CD4-positive, alpha-beta T cell treated with Interleukin-15 for 1 hour (primary cell): ENCODE results near the gene NKD2.

Experiments used
- DNase-seq: peaks from one replicate; pipeline ENCODE4 v3.0.0-alpha.2; 2020

The NKD2 gene

GRCh38 chr5:1001406-1002270 is 7.0 kb upstream of the NKD2 start:
- DNase-seq: peak; percentile 10

GRCh38 chr5:1002271-1002546 is 6.4 kb upstream of the NKD2 start:
- no peak for DNase-seq

- DNase-seq: no peak
Observed at GRCh38 chr5:1002836-1003235, 5.8 kb upstream of the NKD2 start.

GRCh38 chr5:1003296-1003937 is 5.2 kb upstream of the NKD2 start:
- peak; percentile 15 for DNase-seq

- peak; percentile 40 for DNase-seq
Observed at GRCh38 chr5:1004461-1005248, 3.9 kb upstream of the NKD2 start.

- DNase-seq: peak; percentile 11
Observed at GRCh38 chr5:1005249-1005851, 3.3 kb upstream of the NKD2 start.

- peak; percentile 9 for DNase-seq
Observed at GRCh38 chr5:1005904-1006655, 2.5 kb upstream of the NKD2 start.

GRCh38 chr5:1006656-1007071 is 1.9 kb upstream of the NKD2 start:
- peak; percentile 9 for DNase-seq

- peak; percentile 7 for DNase-seq
Observed at GRCh38 chr5:1007221-1007680, 1.4 kb upstream of the NKD2 start.

GRCh38 chr5:1007681-1008450 is 736 bp upstream of the NKD2 start:
- peak; percentile 13 for DNase-seq

- peak; percentile 4 for DNase-seq
Observed at GRCh38 chr5:1009359-1010180, 968 bp downstream of the NKD2 start.

GRCh38 chr5:1010181-1010510 is 1.5 kb downstream of the NKD2 start:
- DNase-seq: no peak

GRCh38 chr5:1010641-1011046 is 2.0 kb downstream of the NKD2 start:
- DNase-seq: peak; percentile 3

- peak; percentile 39 for DNase-seq
Observed at GRCh38 chr5:1011226-1011631, 2.6 kb downstream of the NKD2 start.

- peak; percentile 11 for DNase-seq
Observed at GRCh38 chr5:1011741-1012312, 3.2 kb downstream of the NKD2 start.

- no peak for DNase-seq
Observed at GRCh38 chr5:1012313-1012841, 3.8 kb downstream of the NKD2 start.

- DNase-seq: no peak
Observed at GRCh38 chr5:1012900-1013237, 4.3 kb downstream of the NKD2 start.

GRCh38 chr5:1013238-1013947 is 4.8 kb downstream of the NKD2 start:
- no peak for DNase-seq

GRCh38 chr5:1013948-1014301 is 5.3 kb downstream of the NKD2 start:
- DNase-seq: no peak

GRCh38 chr5:1014346-1014745 is 5.7 kb downstream of the NKD2 start:
- no peak for DNase-seq
